Caki2 (cell line): Measurements from ENCODE around the gene SYNDIG1. TPM values are rescaled to one million over a fixed set of nuclear protein-coding genes. Genes with fewer than 3 reads are reported as not detected.

Experiments
- DNase-seq: peaks from one replicate; pipeline ENCODE4 v3.0.0-alpha.2; 2015; ENCODE audit warnings: low read depth
- in situ Hi-C: cut with HindIII; loops from 2 replicates; pipeline ENCODE4 v1.10.0; 2016; ENCODE audit warnings: low sequenced_read_pairs, low pct_unique_long_range_greater_than_20kb, mixed read lengths
- total RNA-seq: library from RNA; depleted of rRNA; stranded (reverse); fragments of >200 nt; shearing (Covaris generic); gene quantifications from 2 replicates; pipeline ENCODE4 v1.2.3, GENCODE V29; 2014; ENCODE audit warnings: low replicate concordance

Gene SYNDIG1
- total RNA-seq, 1 experiment from 2014 or later: 0.44 TPM

GRCh38 chr20:24444526-24445190 lies 24.8 kb upstream of the SYNDIG1 start:
- DNase-seq: no peak
- in situ Hi-C loops: no loop called here

- DNase-seq: no peak
- in situ Hi-C loops: no loop called here
Observed at GRCh38 chr20:24445510-24446170, 23.8 kb upstream of the SYNDIG1 start.

- in situ Hi-C loops: no loop called here
- no peak for DNase-seq
Observed at GRCh38 chr20:24446811-24447210, 22.6 kb upstream of the SYNDIG1 start.

GRCh38 chr20:24448170-24448569 lies 21.3 kb upstream of the SYNDIG1 start:
- in situ Hi-C loops: no loop called here
- DNase-seq: no peak

GRCh38 chr20:24449026-24449720 lies 20.3 kb upstream of the SYNDIG1 start:
- DNase-seq: no peak
- in situ Hi-C loops: no loop called here

- DNase-seq: no peak
- in situ Hi-C loops: no loop called here
Observed at GRCh38 chr20:24450177-24450576, 19.3 kb upstream of the SYNDIG1 start.

- no peak for DNase-seq
- in situ Hi-C loops: no loop called here
Observed at GRCh38 chr20:24450624-24451376, 18.6 kb upstream of the SYNDIG1 start.

GRCh38 chr20:24451428-24451827 lies 18.0 kb upstream of the SYNDIG1 start:
- in situ Hi-C loops: no loop called here
- DNase-seq: no peak

- DNase-seq: no peak
- in situ Hi-C loops: no loop called here
Observed at GRCh38 chr20:24452016-24452415, 17.4 kb upstream of the SYNDIG1 start.

GRCh38 chr20:24452498-24453127 lies 16.8 kb upstream of the SYNDIG1 start:
- in situ Hi-C loops: no loop called here
- no peak for DNase-seq

GRCh38 chr20:24453869-24454268 lies 15.6 kb upstream of the SYNDIG1 start:
- in situ Hi-C loops: no loop called here
- no peak for DNase-seq

GRCh38 chr20:24455081-24455480 lies 14.3 kb upstream of the SYNDIG1 start:
- in situ Hi-C loops: no loop called here

GRCh38 chr20:24456398-24456781 lies 13.0 kb upstream of the SYNDIG1 start:
- no peak for DNase-seq
- in situ Hi-C loops: no loop called here

More at GRCh38 chr20:24455081-24455480, 14.3 kb upstream of the SYNDIG1 start:
- DNase-seq: no peak

GRCh38 chr20:24458436-24458835 lies 11.0 kb upstream of the SYNDIG1 start:
- in situ Hi-C loops: no loop called here
- no peak for DNase-seq

- in situ Hi-C loops: no loop called here
- DNase-seq: no peak
Observed at GRCh38 chr20:24459733-24460132, 9.7 kb upstream of the SYNDIG1 start.

GRCh38 chr20:24460712-24461111 lies 8.7 kb upstream of the SYNDIG1 start:
- in situ Hi-C loops: no loop called here
- DNase-seq: no peak

- in situ Hi-C loops: no loop called here
- no peak for DNase-seq
Observed at GRCh38 chr20:24461848-24462247, 7.6 kb upstream of the SYNDIG1 start.

GRCh38 chr20:24462460-24463010 lies 6.9 kb upstream of the SYNDIG1 start:
- DNase-seq: no peak
- in situ Hi-C loops: no loop called here
